Iris pigment epithelial cell (primary cell): ENCODE data around the gene WDR70.
A peak's percentile ranks its signal among the peaks of the same experiment; 100 is the strongest.
"Not testable (repeated sequence)": the region's sequence is repeated elsewhere in the genome, so short reads cannot be mapped to it uniquely, and the experiment has no call there.

Source experiments
- DNase-seq: peaks from one replicate; pipeline ENCODE4 v3.0.0-alpha.2; 2011; ENCODE audit warnings: low read depth

WDR70 gene

GRCh38 chr5:37454402-37455055, 75.4 kb downstream of the WDR70 start:
- DNase-seq = peak; percentile 33

- peak; percentile 51 for DNase-seq
Observed at GRCh38 chr5:37463191-37464051, 84.3 kb downstream of the WDR70 start.

GRCh38 chr5:37464581-37464980, 85.5 kb downstream of the WDR70 start:
- not testable (repeated sequence) for DNase-seq

- DNase-seq = not testable (repeated sequence)
Observed at GRCh38 chr5:37469383-37469782, 90.3 kb downstream of the WDR70 start.

- DNase-seq = no peak
Observed at GRCh38 chr5:37471666-37472197, 92.6 kb downstream of the WDR70 start.

GRCh38 chr5:37477426-37477825, 98.3 kb downstream of the WDR70 start:
- DNase-seq = no peak

GRCh38 chr5:37478121-37478894, 99.2 kb downstream of the WDR70 start:
- DNase-seq = no peak

GRCh38 chr5:37481395-37481794, 102.3 kb downstream of the WDR70 start:
- DNase-seq = not testable (repeated sequence)

GRCh38 chr5:37490120-37490810, 111.1 kb downstream of the WDR70 start:
- DNase-seq = no peak

GRCh38 chr5:37490931-37491330, 111.8 kb downstream of the WDR70 start:
- DNase-seq = no peak

GRCh38 chr5:37492778-37493555, 113.8 kb downstream of the WDR70 start:
- DNase-seq = peak; percentile 56

GRCh38 chr5:37494756-37495155, 115.6 kb downstream of the WDR70 start:
- no peak for DNase-seq

GRCh38 chr5:37495210-37495609, 116.1 kb downstream of the WDR70 start:
- DNase-seq = peak; percentile 24

GRCh38 chr5:37495668-37496347, 116.7 kb downstream of the WDR70 start:
- DNase-seq = peak; percentile 81

- DNase-seq = no peak
Observed at GRCh38 chr5:37496902-37497445, 117.9 kb downstream of the WDR70 start.

GRCh38 chr5:37501152-37501551, 122.0 kb downstream of the WDR70 start:
- peak; percentile 20 for DNase-seq

GRCh38 chr5:37506241-37506640, 127.1 kb downstream of the WDR70 start:
- DNase-seq = no peak

GRCh38 chr5:37506722-37507121, 127.6 kb downstream of the WDR70 start:
- DNase-seq = no peak

GRCh38 chr5:37511646-37512045, 132.5 kb downstream of the WDR70 start:
- no peak for DNase-seq

GRCh38 chr5:37514946-37515345, 135.8 kb downstream of the WDR70 start:
- DNase-seq = no peak
